Vagina (tissue), 2 donors: ENCODE results near the gene BNC2.

Experiments
- CTCF ChIP-seq, 3 experiments: fragments of 450-650 bp in 2 of 3; fragments of 200-600 bp in 1 of 3; sonication (generic) in 1 of 3; IDR thresholded peaks; one replicate each; pipeline ENCODE4 v1.5.1; 2017 to 2019; ENCODE audit warnings: antibody characterized with exemption in 3 of 3, mild to moderate bottlenecking in 2 of 3, moderate library complexity in 2 of 3
- POLR2A ChIP-seq, 2 donors: fragments of 450-650 bp; IDR thresholded peaks; one replicate each; pipeline ENCODE4 v1.6.1; 2017; ENCODE audit warnings: antibody characterized with exemption in 2 of 2, mild to moderate bottlenecking in 2 of 2, moderate library complexity in 2 of 2

DNA sequence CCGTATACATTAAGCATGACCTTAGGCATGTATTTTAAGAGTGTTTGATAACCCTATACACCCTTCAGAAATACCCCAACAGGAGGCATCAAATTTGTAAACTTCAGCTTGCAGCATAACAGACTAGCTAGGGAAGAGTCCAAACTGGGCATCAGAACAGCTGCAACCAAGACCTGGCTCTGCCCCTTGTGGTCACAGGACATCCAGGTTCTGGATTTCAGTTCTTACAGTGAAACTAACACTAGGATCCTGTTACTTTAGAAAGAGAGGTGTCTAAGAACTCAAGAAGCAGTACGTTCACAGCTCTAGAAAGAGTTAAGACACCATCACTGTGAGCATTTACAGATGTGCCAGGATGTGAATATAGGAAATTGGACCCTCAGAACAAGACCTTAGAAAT, 229.8 kb downstream of the BNC2 start:
- no peak for TF ChIP-seq CTCF (IDR thresholded peaks at IDR 0.05)
- TF ChIP-seq POLR2A (IDR thresholded peaks at IDR 0.05) = no peak
